H1 (cell line): Measurements from ENCODE around the gene LAMC1. TPM values are rescaled to one million over a fixed set of nuclear protein-coding genes. Genes with fewer than 3 reads are reported as not detected.

Experiments
- CTCF ChIA-PET: fragments of 300-600 bp; sonication (Branson Sonifier 250); formaldehyde crosslinking; loops from one replicate; lab custom pipeline; 2021; ENCODE audit not compliant: partially characterized antibody; lab: Charles Lee
- POLR2A ChIA-PET: fragments of 300-600 bp; sonication (Branson Sonifier 250); formaldehyde crosslinking; loops from one replicate; lab custom pipeline; 2021; ENCODE audit warnings: inconsistent platforms; ENCODE audit not compliant: partially characterized antibody; lab: Charles Lee
- DNase-seq, 2 experiments: peaks; one replicate each; pipeline versions ENCODE4 v3.0.0 to v3.0.0-alpha.2; 2010 to 2022; ENCODE audit warnings: low spot score in 2 of 2, low read depth in 1 of 2, mixed read lengths in 1 of 2
- FAIRE-seq: peaks from 2 replicates; lab custom pipeline; 2011; peaks lifted over from hg19 to GRCh38; lab: Jason Lieb, UNC
- H2AFZ ChIP-seq: 2 replicates; pipeline ENCODE4 v1.8.1; 2012; ENCODE audit warnings: low read length, inconsistent platforms
- H2AK5ac ChIP-seq: 2 replicates; pipeline ENCODE4 v1.6.1; 2013; ENCODE audit warnings: low read depth, low read length
- H2BK120ac ChIP-seq: replicated peaks from 2 replicates; pipeline ENCODE3; 2013; ENCODE audit warnings: low read depth, low read length, inconsistent platforms
- H2BK12ac ChIP-seq: 2 replicates; pipeline ENCODE4 v1.6.1; 2013; ENCODE audit warnings: low read depth, low read length
- H2BK15ac ChIP-seq: 2 replicates; pipeline ENCODE4 v1.6.1; 2013; ENCODE audit warnings: low read length
- H2BK20ac ChIP-seq: 2 replicates; pipeline ENCODE4 v1.6.1; 2013; ENCODE audit warnings: low read length
- H2BK5ac ChIP-seq: 2 replicates; pipeline ENCODE4 v1.6.1; 2013; ENCODE audit warnings: low read depth, low read length
- H3K14ac ChIP-seq: 2 replicates; pipeline ENCODE4 v1.6.1; 2013; ENCODE audit warnings: inconsistent platforms; ENCODE audit not compliant: insufficient read length
- H3K18ac ChIP-seq: 2 replicates; pipeline ENCODE4 v1.6.1; 2013; ENCODE audit warnings: low read length; ENCODE audit errors: extremely low read depth
- H3K23ac ChIP-seq: 2 replicates; pipeline ENCODE4 v1.6.1; 2013; ENCODE audit warnings: inconsistent platforms; ENCODE audit not compliant: insufficient read length
- H3K23me2 ChIP-seq: 2 replicates; pipeline ENCODE4 v1.6.1; 2013; ENCODE audit warnings: low read depth, low read length
- H3K27ac ChIP-seq: 2 replicates; pipeline ENCODE4 v1.6.1; 2011; ENCODE audit warnings: low read depth, low read length, inconsistent platforms
- H3K27me3 ChIP-seq, 4 experiments: replicated peaks in 1 of 4; 1 replicate in 1 of 4; 2 replicates in 3 of 4; pipeline versions ENCODE4 v1.6.1 to v1.8.1; 2011 to 2013; ENCODE audit warnings: low read length in 3 of 4, mild to moderate bottlenecking in 3 of 4, inconsistent platforms in 2 of 4, mixed read lengths in 2 of 4, moderate library complexity in 1 of 4; ENCODE audit not compliant: control insufficient read depth in 3 of 4, insufficient read depth in 3 of 4; ENCODE audit errors: extremely low read depth in 1 of 4
- H3K36me3 ChIP-seq, 4 experiments: 2 replicates each; pipeline versions ENCODE4 v1.6.1 to v1.8.1; 2011 to 2013; ENCODE audit warnings: mild to moderate bottlenecking in 4 of 4, low read length in 3 of 4, moderate library complexity in 2 of 4, control low read depth in 1 of 4, inconsistent platforms in 1 of 4; ENCODE audit not compliant: insufficient read depth in 4 of 4, control insufficient read depth in 2 of 4
- H3K4ac ChIP-seq: replicated peaks from 2 replicates; pipeline ENCODE3; 2013; ENCODE audit warnings: low read length, low read depth, mixed read lengths, inconsistent platforms; ENCODE audit not compliant: insufficient read length
- H3K4me1 ChIP-seq, 4 experiments: replicated peaks in 1 of 4; 1 replicate in 1 of 4; 2 replicates in 3 of 4; pipeline versions ENCODE4 v1.6.1 to v1.8.1; 2011 to 2013; ENCODE audit warnings: low read length in 3 of 4, inconsistent platforms in 2 of 4, mixed read lengths in 1 of 4; ENCODE audit not compliant: insufficient read depth in 4 of 4, control insufficient read depth in 3 of 4
- H3K4me2 ChIP-seq, 2 experiments: 2 replicates each; pipeline versions ENCODE4 v1.6.1 to v1.8.1; 2011 to 2013; ENCODE audit warnings: low read depth in 2 of 2, low read length in 2 of 2, control low read depth in 1 of 2, inconsistent platforms in 1 of 2, mild to moderate bottlenecking in 1 of 2; ENCODE audit not compliant: insufficient read depth in 1 of 2
- H3K4me3 ChIP-seq, 4 experiments: fragments of 200-600, 300-600 bp in 1 of 4; sonication (generic), shearing (Covaris generic), sonication (Bioruptor Twin) in 1 of 4; 2 replicates each; pipeline versions ENCODE4 v1.5.1 to v1.8.1; 2011 to 2016; ENCODE audit warnings: low read length in 4 of 4, low read depth in 3 of 4, control low read depth in 2 of 4, inconsistent platforms in 2 of 4, mild to moderate bottlenecking in 2 of 4, mixed read lengths in 1 of 4, moderate library complexity in 1 of 4; ENCODE audit not compliant: insufficient read depth in 2 of 4; ENCODE audit errors: extremely low read depth in 1 of 4
- H3K56ac ChIP-seq: replicated peaks from 2 replicates; pipeline ENCODE3; 2013; ENCODE audit warnings: low read depth, mild to moderate bottlenecking, mixed read lengths, low read length, inconsistent platforms; ENCODE audit not compliant: insufficient read length
- H3K79me1 ChIP-seq: 2 replicates; pipeline ENCODE4 v1.6.1; 2013; ENCODE audit warnings: low read depth, low read length, control low read depth
- H3K79me2 ChIP-seq, 2 experiments: 2 replicates each; pipeline versions ENCODE4 v1.6.1 to v1.8.1; 2012 to 2013; ENCODE audit warnings: low read length in 2 of 2, mild to moderate bottlenecking in 2 of 2, inconsistent platforms in 1 of 2; ENCODE audit not compliant: insufficient read depth in 2 of 2, control insufficient read depth in 1 of 2
- H3K9ac ChIP-seq, 4 experiments: replicated peaks in 1 of 4; 1 replicate in 1 of 4; 2 replicates in 3 of 4; pipeline versions ENCODE4 v1.6.1 to v1.8.1; 2011 to 2013; ENCODE audit warnings: low read depth in 3 of 4, low read length in 3 of 4, control low read depth in 2 of 4, mild to moderate bottlenecking in 2 of 4, moderate library complexity in 2 of 4, inconsistent platforms in 1 of 4; ENCODE audit errors: extremely low read depth in 1 of 4
- H3K9me3 ChIP-seq, 2 experiments: 2 replicates each; pipeline versions ENCODE4 v1.6.1 to v1.8.1; 2012 to 2013; ENCODE audit warnings: mild to moderate bottlenecking in 2 of 2, moderate library complexity in 2 of 2, control low read depth in 1 of 2, inconsistent platforms in 1 of 2, low read depth in 1 of 2, low read length in 1 of 2, mixed read lengths in 1 of 2; ENCODE audit not compliant: insufficient read depth in 2 of 2
- H4K20me1 ChIP-seq, 2 experiments: replicated peaks in 1 of 2; 2 replicates each; pipeline versions ENCODE3 to v1.8.1; 2011 to 2013; ENCODE audit warnings: inconsistent platforms in 2 of 2, low read length in 2 of 2, mild to moderate bottlenecking in 1 of 2; ENCODE audit not compliant: insufficient read depth in 2 of 2, control insufficient read depth in 1 of 2
- H4K5ac ChIP-seq: 2 replicates; pipeline ENCODE4 v1.6.1; 2013; ENCODE audit warnings: low read length, low read depth, mixed read lengths, inconsistent platforms; ENCODE audit not compliant: insufficient read length
- H4K8ac ChIP-seq: 2 replicates; pipeline ENCODE4 v1.8.0; 2013; ENCODE audit warnings: mild to moderate bottlenecking, moderate library complexity, low read length, inconsistent platforms; ENCODE audit not compliant: insufficient read depth; ENCODE audit errors: extremely low read depth
- H4K91ac ChIP-seq: replicated peaks from 2 replicates; pipeline ENCODE3; 2013; ENCODE audit warnings: low read length, mixed read lengths, inconsistent platforms; ENCODE audit not compliant: insufficient read length
- BCL11A ChIP-seq, 2 experiments: IDR thresholded peaks; one replicate each; pipeline ENCODE4 v1.6.1; 2011; ENCODE audit warnings: low read depth in 2 of 2, low read length in 2 of 2, mild to moderate bottlenecking in 2 of 2
- CBX8 ChIP-seq: fragments of 300-800, 300-1000 bp; sonication (generic); IDR thresholded peaks from 2 replicates; pipeline ENCODE4 v1.7.1; 2016; ENCODE audit warnings: low read depth, low read length, borderline replicate concordance
- CEBPB ChIP-seq: IDR thresholded peaks from 2 replicates; pipeline ENCODE4 v1.6.1; 2012; ENCODE audit warnings: low read depth, low read length
- CHD1 ChIP-seq: IDR thresholded peaks from 2 replicates; pipeline ENCODE4 v1.6.1; 2012; ENCODE audit warnings: low read depth, low read length, improper control_type of control experiment
- CREB1 ChIP-seq: IDR thresholded peaks from 2 replicates; pipeline ENCODE4 v1.6.1; 2012; ENCODE audit warnings: inconsistent platforms
- EP300 ChIP-seq, 2 experiments: IDR thresholded peaks; 1 replicate in 1 of 2; 2 replicates in 1 of 2; pipeline ENCODE4 v1.6.1; 2011 to 2012; ENCODE audit warnings: low read depth in 2 of 2, low read length in 2 of 2, mild to moderate bottlenecking in 2 of 2, borderline replicate concordance in 1 of 2, inconsistent platforms in 1 of 2, moderate library complexity in 1 of 2
- EZH2 ChIP-seq: fragments of 200-600 bp; sonication (generic); IDR thresholded peaks from 2 replicates; pipeline ENCODE4 v1.7.1; 2012; ENCODE audit warnings: low read depth, mild to moderate bottlenecking, moderate library complexity, low read length, inconsistent platforms; ENCODE audit not compliant: severe bottlenecking
- JUN ChIP-seq: IDR thresholded peaks from 2 replicates; pipeline ENCODE4 v1.6.1; 2011; ENCODE audit warnings: low read depth, mild to moderate bottlenecking, improper control_type of control experiment, low read length
- KDM5A ChIP-seq: fragments of 200-600 bp; IDR thresholded peaks from 2 replicates; pipeline ENCODE4 v1.7.1; 2012; ENCODE audit warnings: mild to moderate bottlenecking, low read length, inconsistent platforms, mixed read lengths
- POLR2AphosphoS5 ChIP-seq: IDR thresholded peaks from 2 replicates; pipeline ENCODE4 v1.6.1; 2011; ENCODE audit warnings: low read depth, low read length
- POU5F1 ChIP-seq: IDR thresholded peaks from 2 replicates; pipeline ENCODE4 v1.6.1; 2011; ENCODE audit warnings: low read depth, mild to moderate bottlenecking, low read length, moderate library complexity
- SIX5 ChIP-seq: IDR thresholded peaks from 2 replicates; pipeline ENCODE4 v1.6.1; 2011; ENCODE audit warnings: mild to moderate bottlenecking, low read depth, low read length
- TCF12 ChIP-seq: IDR thresholded peaks from 2 replicates; pipeline ENCODE4 v1.6.1; 2011; ENCODE audit warnings: low read depth, mild to moderate bottlenecking, low read length
- TEAD4 ChIP-seq: IDR thresholded peaks from 2 replicates; pipeline ENCODE4 v1.6.1; 2012; ENCODE audit warnings: low read depth, low read length, inconsistent platforms, mixed read lengths
- YY1 ChIP-seq: IDR thresholded peaks from 2 replicates; pipeline ENCODE4 v1.6.1; 2011; ENCODE audit warnings: low read depth, mild to moderate bottlenecking, low read length
- WGBS, 2 experiments: shearing (Covaris generic) in 1 of 2; methylation state at CpG; one replicate each; pipeline versions ENCODE4 v1.1.6 to v1.1.7; 2013 to 2015; ENCODE audit warnings: low lambda C conversion rate in 2 of 2, mixed read lengths in 2 of 2, inconsistent platforms in 1 of 2, low coverage in 1 of 2, missing lambda C conversion rate in 1 of 2; ENCODE audit not compliant: insufficient replicate concordance in 2 of 2, insufficient coverage in 1 of 2, insufficient read length in 1 of 2; ENCODE audit errors: extremely low coverage in 1 of 2, missing lambda C conversion rate in 1 of 2; 5-methylcytosine and 5-hydroxymethylcytosine counted together
- polyA plus RNA-seq, 7 experiments: library from polyadenylated mRNA; depleted of rRNA in 3 of 7; stranded (reverse) in 5 of 7; unstranded in 2 of 7; fragments of >200 nt in 5 of 7; fragments of 200-250 nt in 2 of 7; gene quantifications; 1 replicate in 5 of 7; 2 replicates in 1 of 7; 4 replicates in 1 of 7; pipeline versions ENCODE4 v1.2.1 to v1.2.3, GENCODE V29; 2011 to 2013; ENCODE audit warnings: missing spikeins in 2 of 7, mixed read lengths in 2 of 7
- total RNA-seq: library from RNA; stranded (reverse); fragmentation: NEBNext Ultra II Directional; extraction: Animal tissue kit (Norgen Biotek cat#: 25700); gene quantifications from 2 replicates; pipeline ENCODE4 v1.2.1, GENCODE V29; 2021
- TF ChIP-seq, protein P1 (sequence below): IDR thresholded peaks from 2 replicates; pipeline ENCODE4 v1.6.1; 2012; ENCODE audit warnings: inconsistent platforms

LAMC1 gene
- total and polyA plus RNA-seq, 2 of the 8 experiments (the other 6 are each of a cell fraction or from before 2014, with no cell fraction given), result 47.6 to 90.3 TPM

DNA sequence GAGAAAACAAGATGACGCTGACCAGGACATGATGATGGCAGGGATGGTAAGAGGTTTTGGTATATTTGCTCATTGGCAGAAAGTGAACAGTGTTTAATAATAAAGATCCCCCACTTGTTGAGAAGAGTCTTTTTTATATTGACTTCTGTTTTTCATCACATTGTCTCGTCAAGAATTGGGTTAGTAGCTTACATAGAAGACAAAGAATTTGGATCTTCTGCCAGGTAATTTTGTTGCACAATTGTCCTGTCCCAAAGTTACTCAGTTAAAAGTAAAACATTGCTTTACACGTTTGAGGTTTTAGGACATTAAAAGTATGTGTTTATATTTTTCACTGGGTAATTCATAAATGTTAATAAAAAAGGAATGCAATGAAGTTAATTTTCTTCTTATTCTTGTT is 114.6 kb downstream of the LAMC1 start:
- CTCF ChIA-PET, result interaction anchor here (3.2 kb wide), 1 partner anchor 98 kb away, joined by 10 read pairs; no protein-coding TSS in a partner anchor
- no peak overlapping the region for H2BK12ac ChIP-seq
- no peak overlapping the region for H2AFZ ChIP-seq
- H3K79me2 ChIP-seq, result no peaks in the 10 kb centered on the region
- FAIRE-seq (no peak), DNase-seq (no peak)
- no peaks in the 10 kb centered on the region for H3K27me3 ChIP-seq
- H2BK5ac ChIP-seq, result no peak overlapping the region
- H3K79me1 ChIP-seq, result no peaks in the 10 kb centered on the region
- H3K56ac ChIP-seq, result no peak overlapping the region
- H2BK120ac ChIP-seq, result no peak overlapping the region
- H2BK20ac ChIP-seq, result no peak overlapping the region
- H2BK15ac ChIP-seq, result no peak overlapping the region
- no peak overlapping the region for H3K14ac ChIP-seq
- POLR2A ChIA-PET, result no interaction called here
- no peak overlapping the region for H4K5ac ChIP-seq
- H3K9ac ChIP-seq, result no peak overlapping the region
- no peak overlapping the region for H3K18ac ChIP-seq
- no peak overlapping the region for H3K4me2 ChIP-seq
- H3K4me3 ChIP-seq, result no peak overlapping the region
- 89% methylated on average over 3 of the region's 3 CpGs; no CpG with 5 or more reads in 1 of the 2 experiments for WGBS, 2 experiments
- no peak overlapping the region for H4K91ac ChIP-seq
- no peak overlapping the region for H2AK5ac ChIP-seq
- H3K27ac ChIP-seq, result no peak overlapping the region
- no peaks in the 10 kb centered on the region for H3K23me2 ChIP-seq
- peaks cover 2 to 34% (median 22%) of the 10 kb centered on the region in 4 experiments; a peak in 7 of 8 replicates for H3K36me3 ChIP-seq
- H3K9me3 ChIP-seq, result no peaks in the 10 kb centered on the region
- no peak overlapping the region for H4K8ac ChIP-seq
- no peaks in the 10 kb centered on the region for H3K4me1 ChIP-seq
- H3K4ac ChIP-seq, result no peak overlapping the region
- H3K23ac ChIP-seq, result no peak overlapping the region
- H4K20me1 ChIP-seq, result no peaks in the 10 kb centered on the region
- TF ChIP-seq TEAD4, result no peak
- no peak for TF ChIP-seq KDM5A
- no peak for TF ChIP-seq BCL11A (IDR thresholded peaks at IDR 0.05; ENCODE audit: low read depth in 2 of 2, low read length in 2 of 2)
- no peak for TF ChIP-seq TCF12
- TF ChIP-seq SIX5, result no peak
- no peak for TF ChIP-seq YY1
- TF ChIP-seq CREB1, result no peak
- no peak for TF ChIP-seq EZH2
- TF ChIP-seq EP300 (IDR thresholded peaks at IDR 0.05; ENCODE audit: borderline replicate concordance in 1 of 2, low read depth in 2 of 2, low read length in 2 of 2), result no peak
- no peak for TF ChIP-seq POLR2AphosphoS5
- TF ChIP-seq, protein P1, sequence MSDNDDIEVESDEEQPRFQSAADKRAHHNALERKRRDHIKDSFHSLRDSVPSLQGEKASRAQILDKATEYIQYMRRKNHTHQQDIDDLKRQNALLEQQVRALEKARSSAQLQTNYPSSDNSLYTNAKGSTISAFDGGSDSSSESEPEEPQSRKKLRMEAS, result no peak
- TF ChIP-seq JUN, result no peak
- no peak for TF ChIP-seq POU5F1
- no peak for TF ChIP-seq CBX8
- TF ChIP-seq CEBPB, result no peak
- TF ChIP-seq CHD1, result no peak
